Small intestine (tissue), 7 donors: Measurements from ENCODE around the gene OAF. TPM values are rescaled to one million over a fixed set of nuclear protein-coding genes. Genes with fewer than 3 reads are reported as not detected.
"Not testable (repeated sequence)": the region's sequence is repeated elsewhere in the genome, so short reads cannot be mapped to it uniquely, and the experiment has no call there.

Source experiments
- DNase-seq, 2 donors: peaks; one replicate each; pipeline versions ENCODE4 v3.0.0 to v3.0.0-alpha.2; 2013
- FAIRE-seq: peaks from 2 replicates; lab custom pipeline; 2012; peaks lifted over from hg19 to GRCh38; lab: Jason Lieb, UNC
- H3K27ac ChIP-seq, 3 donors: one replicate each; pipeline ENCODE4 v1.5.1; 2013; ENCODE audit warnings: low read length in 2 of 3, mild to moderate bottlenecking in 2 of 3, control low read depth in 1 of 3, inconsistent platforms in 1 of 3, low read depth in 1 of 3, moderate library complexity in 1 of 3
- H3K27me3 ChIP-seq, 3 donors: one replicate each; pipeline ENCODE4 v1.6.1; 2013; ENCODE audit warnings: low read length in 3 of 3, inconsistent platforms in 1 of 3; ENCODE audit not compliant: control insufficient read depth in 3 of 3, insufficient read depth in 3 of 3
- H3K36me3 ChIP-seq, 3 donors: one replicate each; pipeline ENCODE4 v1.6.1; 2013; ENCODE audit warnings: low read length in 3 of 3, inconsistent platforms in 1 of 3, low read depth in 1 of 3, mild to moderate bottlenecking in 1 of 3, moderate library complexity in 1 of 3; ENCODE audit not compliant: control insufficient read depth in 3 of 3, insufficient read depth in 2 of 3
- H3K4me1 ChIP-seq, 3 donors: one replicate each; pipeline ENCODE4 v1.6.1; 2013; ENCODE audit warnings: low read length in 2 of 3, inconsistent platforms in 1 of 3, low read depth in 1 of 3, mild to moderate bottlenecking in 1 of 3, moderate library complexity in 1 of 3; ENCODE audit not compliant: control insufficient read depth in 3 of 3, insufficient read depth in 2 of 3
- H3K4me3 ChIP-seq, 3 donors: one replicate each; pipeline ENCODE4 v1.5.1; 2013; ENCODE audit warnings: low read length in 3 of 3, control low read depth in 1 of 3, inconsistent platforms in 1 of 3, low read depth in 1 of 3, mild to moderate bottlenecking in 1 of 3, moderate library complexity in 1 of 3
- H3K9me3 ChIP-seq, 2 donors: one replicate each; pipeline ENCODE4 v1.6.1; 2013; ENCODE audit warnings: low read depth in 1 of 2, low read length in 1 of 2; ENCODE audit not compliant: control insufficient read depth in 2 of 2, insufficient read depth in 1 of 2
- WGBS, 3 donors: extraction: QIAGEN DNeasy Blood & Tissue Kit; methylation state at CpG; one replicate each; pipeline ENCODE4 v1.1.7; 2013; 5-methylcytosine and 5-hydroxymethylcytosine counted together
- polyA plus RNA-seq, 4 donors: library from polyadenylated mRNA; stranded (reverse) in 3 of 4; unstranded in 1 of 4; fragments of 200-250 nt in 3 of 4; fragments of 120-200 nt in 1 of 4; gene quantifications; one replicate each; pipeline versions ENCODE4 v1.2.1 to v1.2.3, GENCODE V29; 2013
- donor health status: healthy with polysubstance abuse.
- donor health status: control.
- donor health status: control.
- donor health status: Bipolar disorder and iron deficiency.
- donor health status: healthy.

Gene OAF
- polyA plus RNA-seq, 4 donors: 33.0 to 208 (median 65.1) TPM

DNA sequence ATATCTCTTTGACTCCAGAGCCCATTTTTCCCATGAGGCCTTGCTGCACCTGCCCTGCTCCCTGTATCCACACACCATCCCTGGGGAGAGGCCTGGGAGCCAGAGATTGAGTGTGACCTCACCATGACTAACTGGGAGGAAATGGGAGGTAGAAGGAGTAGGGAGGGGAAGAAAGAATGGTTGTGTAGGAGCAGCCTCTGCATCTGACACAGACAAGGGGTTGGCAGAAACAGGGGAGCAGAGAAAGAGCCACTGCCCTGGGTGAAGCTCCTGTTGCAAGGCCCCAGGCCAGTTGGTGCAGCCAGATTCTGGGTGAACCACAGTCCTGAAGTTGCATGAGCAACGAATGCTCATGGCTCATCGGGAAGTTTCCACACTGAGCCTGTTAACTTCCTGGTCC, 61.5 kb downstream of the OAF start:
- Histone ChIP-seq H3K36me3 (no peaks in the 10 kb centered on the region), H3K4me1 (no peaks in the 10 kb centered on the region), H3K9me3 (no peaks in the 10 kb centered on the region), H3K27me3 (peaks cover 0 to 2% (median 0%) of the 10 kb centered on the region in 3 donors), H3K4me3 (no peak overlapping the region), H3K27ac (no peak overlapping the region)
- 91 to 94% (median 92%) methylated on average over 2 of the region's 2 CpGs for WGBS, 3 donors
- FAIRE-seq: no peak
- no peak for DNase-seq

DNA sequence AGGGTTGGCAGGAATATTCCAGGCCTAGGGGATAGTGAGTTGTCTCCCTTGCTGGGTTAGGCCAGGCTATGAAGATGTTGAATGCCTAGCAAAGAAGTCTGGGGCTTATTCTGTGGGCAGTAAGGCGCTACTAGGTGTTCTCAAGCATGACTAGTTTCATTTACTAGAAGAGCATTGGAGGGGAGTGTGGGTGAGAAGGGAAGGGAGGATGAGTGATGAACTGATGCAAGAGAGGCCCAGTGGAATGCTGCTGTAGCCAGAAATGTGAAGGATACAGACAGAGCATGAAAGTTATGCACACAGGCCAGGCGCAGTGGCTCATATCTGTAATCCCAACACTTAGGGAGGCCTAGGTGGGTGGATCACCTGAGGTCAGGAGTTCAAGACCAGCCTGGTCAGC, 62.6 kb downstream of the OAF start:
- Histone ChIP-seq H3K4me1 (no peaks in the 10 kb centered on the region), H3K9me3 (no peaks in the 10 kb centered on the region), H3K36me3 (no peaks in the 10 kb centered on the region), H3K4me3 (no peak overlapping the region), H3K27ac (no peak overlapping the region), H3K27me3 (no peaks in the 10 kb centered on the region)
- 82 to 92% (median 89%) methylated on average over 2 of the region's 2 CpGs for whole genome bisulfite sequencing, 3 donors
- FAIRE-seq: no peak
- DNase-seq: no peak

DNA sequence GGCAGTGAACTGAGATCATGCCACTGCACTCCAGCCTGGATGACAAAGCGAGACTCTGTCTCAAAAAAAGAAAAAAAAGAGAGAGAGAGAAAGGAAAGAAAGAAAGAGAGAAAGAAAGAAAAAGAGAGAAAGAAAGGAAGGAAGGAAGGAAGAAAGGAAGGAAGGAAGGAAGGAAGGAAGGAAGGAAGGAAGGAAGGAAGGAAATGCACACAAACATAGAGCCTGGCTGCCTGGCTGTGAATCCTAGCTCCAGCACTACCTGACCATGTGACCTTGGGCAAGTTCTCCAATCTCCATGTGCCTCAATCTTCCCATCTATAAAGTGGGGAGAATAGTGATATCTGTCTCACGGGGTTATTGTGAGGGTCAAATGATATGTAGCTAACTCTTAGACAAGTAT, 63.1 kb downstream of the OAF start:
- DNase-seq, H3K4me1 ChIP-seq, H3K4me3 ChIP-seq, H3K36me3 ChIP-seq, H3K27me3 ChIP-seq, FAIRE-seq, H3K27ac ChIP-seq, H3K9me3 ChIP-seq: not testable (repeated sequence)
- 91 to 97% (median 95%) methylated on average over 2 of the region's 2 CpGs for WGBS, 3 donors

DNA sequence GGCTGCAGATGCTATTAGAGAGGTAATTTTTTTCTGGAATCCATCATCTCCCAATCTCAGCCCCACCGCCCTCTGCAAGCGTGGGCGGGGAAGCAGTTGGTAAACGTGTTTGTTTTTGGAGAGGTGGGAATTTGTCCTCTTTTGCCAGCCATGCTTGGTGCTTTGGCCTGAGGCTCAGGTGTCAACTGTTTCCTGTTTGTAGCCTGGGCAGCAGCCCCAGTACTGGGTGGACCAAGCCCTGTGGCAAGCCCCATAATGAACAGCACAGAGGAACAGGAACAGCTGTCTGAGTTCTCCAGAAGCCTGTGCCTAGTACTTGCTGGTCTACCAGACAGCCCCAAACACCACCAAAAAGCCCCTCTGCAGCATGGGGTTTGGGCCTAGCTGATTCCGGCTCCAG, 68.7 kb downstream of the OAF start:
- Histone ChIP-seq H3K4me1 (peaks cover 0 to 6% (median 0%) of the 10 kb centered on the region in 3 donors), H3K4me3 (no peak overlapping the region), H3K9me3 (no peaks in the 10 kb centered on the region), H3K27ac (no peak overlapping the region), H3K27me3 (no peaks in the 10 kb centered on the region), H3K36me3 (no peaks in the 10 kb centered on the region)
- DNase-seq: no peak
- 79 to 88% (median 83%) methylated on average over 5 of the region's 5 CpGs for WGBS, 3 donors
- no peak for FAIRE-seq

Other genes starting within 250 kb of the OAF start
- 10 to 100 TPM in 1 of 4 donors, 1 to 10 TPM in 3; 1.1 to 10.3 (median 1.9) TPM for gene TRIM29, start 72.9 kb upstream of the OAF start, polyA plus RNA-seq
- 1 to 10 TPM; 1.0 to 1.6 (median 1.4) TPM for gene POU2F3, start 29.1 kb downstream of the OAF start, polyA plus RNA-seq
- 1 to 10 TPM in 2 of 4 donors, under 1 TPM in 1, not detected in 1; 0.54 to 4.4 (median 1.7) TPM for gene TLCD5, start 114.3 kb downstream of the OAF start, polyA plus RNA-seq
- gene ARHGEF12, start 125.4 kb downstream of the OAF start, polyA plus RNA-seq: 10 to 100 TPM; 15.1 to 56.5 (median 22.2) TPM